Myometrial cell (primary cell): ENCODE results near the gene CCDC191. TPM values are rescaled to one million over a fixed set of nuclear protein-coding genes. Genes with fewer than 3 reads are reported as not detected.

Experiments
- total RNA-seq: library from RNA; depleted of rRNA; stranded (reverse); fragments of >200 nt; gene quantifications from 2 replicates; pipeline ENCODE4 v1.2.3, GENCODE V29; 2015

CCDC191 gene, protein sequence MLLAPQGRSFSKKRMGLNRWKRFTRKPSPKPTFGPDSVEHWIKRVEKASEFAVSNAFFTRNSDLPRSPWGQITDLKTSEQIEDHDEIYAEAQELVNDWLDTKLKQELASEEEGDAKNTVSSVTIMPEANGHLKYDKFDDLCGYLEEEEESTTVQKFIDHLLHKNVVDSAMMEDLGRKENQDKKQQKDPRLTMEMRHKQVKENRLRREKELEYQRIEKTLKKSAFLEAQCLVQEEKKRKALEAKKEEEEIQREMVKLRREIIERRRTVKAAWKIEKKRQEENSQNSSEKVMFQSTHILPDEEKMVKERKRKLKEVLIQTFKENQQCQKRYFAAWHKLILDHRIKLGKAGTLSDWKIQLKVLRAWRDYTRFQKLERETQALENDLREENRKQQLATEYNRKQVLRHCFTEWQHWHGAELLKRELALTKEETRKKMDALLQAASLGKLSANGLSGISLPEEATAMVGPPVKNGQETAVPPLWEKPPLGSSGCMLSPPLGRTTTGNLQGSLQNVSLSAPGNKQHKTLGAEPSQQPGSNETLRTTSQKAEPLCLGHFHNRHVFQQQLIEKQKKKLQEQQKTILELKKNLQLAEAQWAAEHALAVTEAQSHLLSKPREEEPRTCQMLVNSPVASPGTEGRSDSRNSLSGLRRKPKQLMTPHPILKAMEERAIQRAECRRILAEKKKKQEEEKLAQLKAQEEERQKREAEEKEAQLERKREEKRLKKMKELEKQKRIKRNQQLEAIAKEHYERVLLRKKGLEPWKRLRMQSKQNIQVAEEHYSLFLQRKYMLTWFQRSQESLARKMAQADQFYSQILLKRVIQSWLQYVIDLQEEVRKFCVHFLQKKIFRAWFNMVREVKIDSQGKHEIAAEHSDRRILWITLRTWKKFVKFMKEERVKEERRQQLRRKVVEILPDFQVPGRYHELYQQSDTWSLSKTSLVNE
- 0.86 and 2.5 TPM in 2 replicates for total RNA-seq

GRCh38 chr3:114056130-114057010 lies at the start of gene CCDC191, which contains the start of gene QTRT2:
TSS of gene CCDC191 (minus strand) at chr3:114056526. CDS start at chr3:114056466, 60 bp downstream.
TSS of gene QTRT2 (plus strand) at chr3:114056737. CDS start at chr3:114065258, 8,521 bp downstream.

DNA sequence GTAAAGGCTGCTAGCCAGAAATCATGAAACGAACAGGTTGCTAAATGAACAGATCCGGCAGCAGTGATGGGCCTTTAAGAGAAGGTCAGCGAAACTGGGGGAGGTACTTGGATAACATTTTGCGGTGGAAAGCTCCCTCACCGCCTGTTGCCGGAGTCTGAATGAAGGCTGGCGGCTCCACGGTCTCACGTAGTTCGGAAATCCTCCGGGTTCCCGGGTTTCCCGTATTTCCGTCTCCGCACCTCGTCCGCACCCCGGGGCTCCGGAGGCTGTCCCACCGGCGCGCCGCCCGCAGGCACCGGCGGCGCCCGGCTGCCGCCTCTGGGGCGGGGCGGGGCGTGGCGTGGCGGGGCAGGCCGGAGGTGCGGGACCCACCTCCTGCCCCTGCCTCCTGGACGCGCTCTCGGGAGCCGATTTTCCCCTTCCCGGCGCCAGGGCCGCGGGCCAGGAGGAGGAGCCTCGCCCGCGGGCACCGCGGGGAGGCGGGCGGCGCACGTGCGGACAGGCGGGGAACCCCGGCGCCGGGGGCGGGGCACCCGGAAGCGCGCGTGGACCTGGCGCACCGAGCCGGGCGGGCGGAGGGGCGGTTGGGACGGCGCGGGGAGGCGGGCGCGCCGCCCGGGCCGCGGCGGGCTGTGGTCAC lies 108.8 kb downstream of the CCDC191 start, which contains the start of gene ZDHHC23:
Gene ZDHHC23, plus strand, starts transcription at position 642 of the 643 bp plus-strand sequence. CDS start 790 bp downstream, outside the sequence.

Other genes starting within 250 kb of the CCDC191 start
- gene GRAMD1C, start 217.7 kb downstream of the CCDC191 start, total RNA-seq, result 2.0 and 3.9 TPM in 2 replicates
- 0.35 TPM in 1 of 2 replicates, not detected in the other for gene ZDHHC23, start 108.5 kb downstream of the CCDC191 start, total RNA-seq
- gene QTRT2, start 211 bp upstream of the CCDC191 start, total RNA-seq, result 8.9 and 10.6 TPM in 2 replicates
- gene DRD3, start 122.5 kb upstream of the CCDC191 start, total RNA-seq, result not detected in 2 replicates
- gene ZNF80, start 181.1 kb upstream of the CCDC191 start, total RNA-seq, result not detected in 2 replicates
- gene TIGIT, start 237.5 kb upstream of the CCDC191 start, total RNA-seq, result not detected in 2 replicates